ENCODE results near the gene OR5K1.

DNA sequence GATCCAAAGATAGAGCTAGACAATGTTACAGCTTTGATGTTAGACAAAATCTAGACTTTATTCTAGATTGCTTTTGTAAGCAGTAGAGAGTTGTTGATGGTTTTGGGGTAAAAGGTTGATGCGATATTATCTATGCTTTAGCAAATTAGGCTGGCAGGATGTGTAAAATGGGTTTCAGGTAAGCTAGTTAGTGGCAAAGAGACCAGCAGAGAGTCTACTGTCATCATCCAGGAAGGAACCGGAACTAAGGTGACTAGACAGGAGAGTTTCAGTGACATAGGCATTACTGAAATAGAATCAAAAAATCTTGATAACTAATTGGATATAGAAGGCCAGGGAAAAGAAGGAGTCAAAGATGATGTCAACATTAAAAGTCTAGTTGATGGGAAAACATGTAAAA lies 45.6 kb downstream of the OR5K1 start:
- TF ChIP-seq RFX5 (IDR thresholded peaks at IDR 0.05; ENCODE audit: borderline replicate concordance, low read depth, low read length) (no peak), GABPA (IDR thresholded peaks at IDR 0.05; ENCODE audit: borderline replicate concordance, insufficient read depth, low read length) (no peak), SUZ12 (IDR thresholded peaks at IDR 0.05; ENCODE audit: low read length) (no peak), TBP (IDR thresholded peaks at IDR 0.05; ENCODE audit: low read depth, low read length) (no peak), MAFK (IDR thresholded peaks at IDR 0.05; ENCODE audit: low read depth, low read length) (no peak), SRF (IDR thresholded peaks at IDR 0.05; ENCODE audit: low read depth, low read length) (no peak), POLR2A (IDR thresholded peaks at IDR 0.05; ENCODE audit: control extremely low read depth in 1 of 2, low read depth in 2 of 2, low read length in 2 of 2) (no peak), YY1 (IDR thresholded peaks at IDR 0.05; ENCODE audit: low read depth, low read length) (no peak), TAF7 (optimal IDR thresholded peaks at IDR 0.05; ENCODE audit: borderline replicate concordance, low read depth, low read length) (no peak), RXRA (IDR thresholded peaks at IDR 0.05; ENCODE audit: insufficient read depth, low read depth, low read length) (no peak), SP4 (IDR thresholded peaks at IDR 0.05; ENCODE audit: low read length) (no peak)
- TF ChIP-seq, protein P1, sequence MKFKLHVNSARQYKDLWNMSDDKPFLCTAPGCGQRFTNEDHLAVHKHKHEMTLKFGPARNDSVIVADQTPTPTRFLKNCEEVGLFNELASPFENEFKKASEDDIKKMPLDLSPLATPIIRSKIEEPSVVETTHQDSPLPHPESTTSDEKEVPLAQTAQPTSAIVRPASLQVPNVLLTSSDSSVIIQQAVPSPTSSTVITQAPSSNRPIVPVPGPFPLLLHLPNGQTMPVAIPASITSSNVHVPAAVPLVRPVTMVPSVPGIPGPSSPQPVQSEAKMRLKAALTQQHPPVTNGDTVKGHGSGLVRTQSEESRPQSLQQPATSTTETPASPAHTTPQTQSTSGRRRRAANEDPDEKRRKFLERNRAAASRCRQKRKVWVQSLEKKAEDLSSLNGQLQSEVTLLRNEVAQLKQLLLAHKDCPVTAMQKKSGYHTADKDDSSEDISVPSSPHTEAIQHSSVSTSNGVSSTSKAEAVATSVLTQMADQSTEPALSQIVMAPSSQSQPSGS (IDR thresholded peaks at IDR 0.05; ENCODE audit: low read length): no peak
- TF ChIP-seq, protein P2, sequence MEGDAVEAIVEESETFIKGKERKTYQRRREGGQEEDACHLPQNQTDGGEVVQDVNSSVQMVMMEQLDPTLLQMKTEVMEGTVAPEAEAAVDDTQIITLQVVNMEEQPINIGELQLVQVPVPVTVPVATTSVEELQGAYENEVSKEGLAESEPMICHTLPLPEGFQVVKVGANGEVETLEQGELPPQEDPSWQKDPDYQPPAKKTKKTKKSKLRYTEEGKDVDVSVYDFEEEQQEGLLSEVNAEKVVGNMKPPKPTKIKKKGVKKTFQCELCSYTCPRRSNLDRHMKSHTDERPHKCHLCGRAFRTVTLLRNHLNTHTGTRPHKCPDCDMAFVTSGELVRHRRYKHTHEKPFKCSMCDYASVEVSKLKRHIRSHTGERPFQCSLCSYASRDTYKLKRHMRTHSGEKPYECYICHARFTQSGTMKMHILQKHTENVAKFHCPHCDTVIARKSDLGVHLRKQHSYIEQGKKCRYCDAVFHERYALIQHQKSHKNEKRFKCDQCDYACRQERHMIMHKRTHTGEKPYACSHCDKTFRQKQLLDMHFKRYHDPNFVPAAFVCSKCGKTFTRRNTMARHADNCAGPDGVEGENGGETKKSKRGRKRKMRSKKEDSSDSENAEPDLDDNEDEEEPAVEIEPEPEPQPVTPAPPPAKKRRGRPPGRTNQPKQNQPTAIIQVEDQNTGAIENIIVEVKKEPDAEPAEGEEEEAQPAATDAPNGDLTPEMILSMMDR (IDR thresholded peaks at IDR 0.05; ENCODE audit: control extremely low read depth in 1 of 3, insufficient read depth in 1 of 3, low read depth in 1 of 3, low read length in 3 of 3): no peak
- TF ChIP-seq, protein P3, sequence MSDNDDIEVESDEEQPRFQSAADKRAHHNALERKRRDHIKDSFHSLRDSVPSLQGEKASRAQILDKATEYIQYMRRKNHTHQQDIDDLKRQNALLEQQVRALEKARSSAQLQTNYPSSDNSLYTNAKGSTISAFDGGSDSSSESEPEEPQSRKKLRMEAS (IDR thresholded peaks at IDR 0.05): no peak

All from H1 (cell line).